NCI-H128 (cell line): Measurements from ENCODE around the gene DNAJB6.
A peak's percentile ranks its signal among the peaks of the same experiment; 100 is the strongest.

ENCODE experiments used
- DNase-seq: peaks from one replicate; lab custom pipeline; 2025; ENCODE audit not compliant: unreplicated experiment; lab: John Stamatoyannopoulos, UW

The DNAJB6 gene

GRCh38 chr7:157362729-157363128 is 25.9 kb downstream of the DNAJB6 start:
- no peak for DNase-seq

- DNase-seq = no peak
These were observed 29.9 kb downstream of the DNAJB6 start for GRCh38 chr7:157366722-157367121.

- no peak for DNase-seq
These were observed 32.2 kb downstream of the DNAJB6 start for GRCh38 chr7:157368955-157369354.

DNA sequence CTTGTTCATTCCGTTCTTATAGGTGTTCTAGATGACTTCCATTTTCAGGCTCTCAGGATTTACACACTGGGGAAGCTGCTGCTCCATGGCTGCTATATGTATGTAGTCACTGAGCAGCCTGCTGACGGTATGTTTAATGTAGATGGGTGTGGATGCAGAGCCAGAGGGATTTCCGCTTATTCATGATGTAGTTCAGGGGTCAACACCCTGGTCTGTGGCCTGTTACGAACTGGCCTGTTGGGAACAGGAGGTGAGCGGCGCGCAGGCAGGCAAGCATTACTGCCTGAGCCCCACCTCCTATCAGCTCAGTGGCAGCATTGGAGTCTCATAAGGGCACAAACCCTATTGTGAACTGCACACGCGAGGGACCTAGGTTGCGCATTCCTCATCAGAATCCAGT is 33.9 kb downstream of the DNAJB6 start:
- no peak for DNase-seq

- DNase-seq = no peak
These were observed 34.5 kb downstream of the DNAJB6 start for GRCh38 chr7:157371296-157371695.

- DNase-seq = no peak
These were observed 35.8 kb downstream of the DNAJB6 start for GRCh38 chr7:157372300-157373232.

- DNase-seq = no peak
These were observed 36.7 kb downstream of the DNAJB6 start for GRCh38 chr7:157373493-157373892.

- DNase-seq = no peak
These were observed 38.6 kb downstream of the DNAJB6 start for GRCh38 chr7:157375410-157375809.

GRCh38 chr7:157377436-157378124 is 40.8 kb downstream of the DNAJB6 start:
- no peak for DNase-seq

- DNase-seq = no peak
These were observed 41.6 kb downstream of the DNAJB6 start for GRCh38 chr7:157378390-157378789.

GRCh38 chr7:157379493-157379892 is 42.7 kb downstream of the DNAJB6 start:
- no peak for DNase-seq

GRCh38 chr7:157380416-157380815 is 43.6 kb downstream of the DNAJB6 start:
- no peak for DNase-seq

GRCh38 chr7:157383868-157384267 is 47.1 kb downstream of the DNAJB6 start:
- DNase-seq = no peak

DNA sequence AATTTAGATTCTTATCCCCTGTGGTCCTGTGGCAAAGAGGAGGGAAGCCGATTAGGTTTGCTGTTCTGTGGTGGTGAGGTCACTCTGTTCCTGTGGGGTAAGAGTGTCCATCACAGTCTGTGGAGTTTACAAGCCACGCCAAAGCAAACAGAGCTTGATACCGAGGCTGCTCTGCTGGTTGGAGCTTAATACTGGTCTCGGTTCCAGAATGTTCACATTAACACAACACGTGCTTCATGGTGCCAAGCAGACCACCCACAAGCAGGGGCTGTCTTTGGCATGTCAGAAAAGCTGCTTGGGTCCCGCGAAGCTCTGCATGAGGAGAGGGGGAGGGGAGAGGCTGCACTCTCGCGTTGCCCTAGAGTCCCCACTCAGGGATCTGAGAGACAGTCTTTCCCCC is 47.5 kb downstream of the DNAJB6 start:
- DNase-seq = no peak

DNA sequence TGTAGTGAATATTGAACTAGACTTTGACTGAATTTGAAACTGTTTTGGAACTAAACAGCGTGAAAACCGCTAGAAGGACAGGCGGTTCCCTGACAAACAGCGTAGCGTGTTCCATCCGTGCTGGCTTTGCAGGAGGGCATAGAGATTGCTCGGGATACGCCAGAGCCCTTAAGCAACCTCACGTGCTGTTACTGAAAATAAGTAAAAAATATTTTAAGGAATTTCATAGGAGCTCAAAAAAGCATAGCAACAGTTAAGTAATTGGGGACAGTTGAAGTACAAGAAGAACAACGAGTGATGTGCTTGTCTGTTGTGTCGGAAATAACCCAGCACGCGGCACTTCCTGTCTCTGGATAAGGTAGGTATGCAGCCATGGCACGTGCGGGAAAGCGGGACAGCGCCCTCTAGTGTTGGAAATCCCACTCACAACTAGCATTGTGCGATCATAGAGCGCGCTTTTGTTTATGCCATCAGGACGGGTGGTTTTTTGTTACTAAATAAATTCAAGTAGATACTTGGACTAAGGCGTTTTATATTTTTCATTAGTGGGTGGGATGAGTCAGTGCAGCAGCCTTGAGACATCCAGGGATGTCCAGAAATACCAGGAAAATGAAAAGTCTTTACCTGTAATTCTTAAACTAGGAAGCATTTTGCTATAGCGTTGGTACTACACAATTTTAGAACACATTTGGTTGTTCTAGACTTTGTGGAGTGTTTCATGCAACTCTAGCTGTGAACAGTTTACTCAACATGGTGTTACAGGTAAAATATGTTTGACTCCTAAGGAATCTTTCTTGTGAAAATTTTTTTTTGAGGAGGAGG is 50.4 kb downstream of the DNAJB6 start:
- peak; percentile 44 for DNase-seq

DNA sequence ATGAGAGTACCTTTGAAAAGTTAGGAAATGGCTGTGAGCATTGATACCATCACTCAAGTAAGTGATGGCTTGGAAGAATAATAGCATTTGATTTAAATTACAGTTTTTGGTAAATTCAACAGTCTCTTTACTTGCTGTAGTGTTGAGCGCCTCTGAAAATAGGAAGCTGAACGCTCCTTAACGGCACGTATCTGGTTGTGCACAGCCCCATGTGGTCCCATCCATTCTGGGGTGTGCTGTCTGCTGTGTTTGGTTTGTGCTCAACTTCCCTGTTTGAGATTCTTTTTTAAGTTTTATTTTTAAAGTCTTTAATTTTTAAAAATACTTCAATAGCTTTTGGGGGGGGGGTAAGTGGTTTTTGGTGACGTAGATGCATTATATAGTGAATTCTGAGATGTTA is 51.5 kb downstream of the DNAJB6 start:
- no peak for DNase-seq

GRCh38 chr7:157389951-157390730 is 53.3 kb downstream of the DNAJB6 start:
- DNase-seq = no peak

DNA sequence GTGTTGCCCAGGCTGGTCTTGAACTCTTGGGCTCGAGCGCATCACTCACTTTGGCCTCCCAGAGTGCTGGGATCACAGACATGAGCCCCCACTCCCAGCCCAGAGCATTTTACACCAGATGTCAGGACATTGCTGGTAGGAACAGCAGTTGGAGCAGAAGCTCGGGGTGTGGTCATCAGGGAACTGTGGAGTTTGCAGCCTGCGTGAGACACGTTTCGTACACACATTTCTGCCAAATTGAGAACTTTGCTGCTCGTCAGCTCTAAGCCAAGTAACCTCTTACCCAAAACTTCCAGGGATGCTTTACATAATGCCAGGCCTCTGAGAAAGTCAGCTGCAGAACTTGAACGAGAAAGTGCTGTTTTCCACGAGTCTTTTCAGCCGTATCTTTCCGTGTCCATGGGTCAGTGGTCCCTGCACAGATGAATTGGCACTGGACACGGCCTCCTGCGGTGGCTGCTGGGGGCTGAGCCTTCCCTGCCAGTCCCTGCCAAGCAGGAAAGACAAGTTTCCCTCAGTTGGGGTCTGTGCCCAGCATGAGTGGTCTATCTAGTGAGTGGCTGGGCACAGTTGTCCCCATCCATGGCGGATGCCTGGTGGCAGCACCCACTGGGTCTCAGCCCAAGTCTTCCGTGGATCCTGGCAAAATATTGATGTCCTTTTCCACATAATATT is 54.4 kb downstream of the DNAJB6 start:
- DNase-seq = no peak

DNA sequence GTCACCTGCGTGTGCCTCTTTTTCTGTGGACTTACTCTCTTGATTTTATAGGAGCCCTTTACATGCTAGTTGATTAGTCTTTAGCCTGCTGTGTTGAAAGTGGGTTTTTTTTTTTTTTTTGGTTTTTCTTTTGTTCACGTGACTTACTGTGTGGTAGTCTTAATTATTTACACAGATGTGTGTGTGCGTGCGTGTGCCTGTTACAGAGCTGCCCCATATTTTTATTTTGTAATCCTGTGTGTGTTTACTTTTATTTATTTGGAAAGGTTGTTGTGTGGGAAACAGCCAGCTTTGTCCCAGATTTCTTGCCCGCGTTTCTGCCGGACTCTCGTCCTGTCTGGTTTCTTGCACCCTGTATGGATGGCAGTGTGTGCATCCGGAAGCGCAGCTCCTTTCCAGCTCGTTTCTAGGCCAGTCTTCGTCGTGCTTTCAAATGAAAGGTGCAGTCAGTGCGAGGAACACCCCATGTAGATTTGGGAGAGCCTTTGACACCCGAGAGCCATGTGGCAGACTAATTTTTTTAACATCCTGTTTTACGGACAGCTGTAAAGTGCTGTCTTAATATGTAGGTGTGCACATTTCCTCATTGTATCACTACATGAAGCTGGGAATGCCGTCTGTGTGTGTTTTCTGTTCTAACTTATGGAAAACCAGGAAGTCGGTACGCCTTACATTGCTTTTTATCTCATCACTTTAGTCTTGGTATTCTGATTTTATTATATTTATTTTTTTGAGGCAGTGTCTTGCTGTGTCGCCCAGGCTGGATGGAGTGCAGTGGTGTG is 55.6 kb downstream of the DNAJB6 start:
- no peak for DNase-seq
